HG03175 (cell line): ENCODE measurements around the gene SDHAF1.
"Not testable (repeated sequence)": the region's sequence is repeated elsewhere in the genome, so short reads cannot be mapped to it uniquely, and the experiment has no call there.

Source experiments
- ATAC-seq: cut with Tn5 transposase; IDR thresholded peaks from one replicate; pipeline ENCODE4 v1.9.1; 2021; ENCODE audit warnings: mild to moderate bottlenecking, moderate library complexity; ENCODE audit not compliant: unreplicated experiment

SDHAF1 gene

GRCh38 chr19:36014012-36014924, 19.3 kb downstream of the SDHAF1 start, which contains the start of gene ALKBH6:
Gene ALKBH6, minus strand, starts transcription at chr19:36014213. Its CDS starts 816 bp downstream, at chr19:36013397.
- peak; percentile 98 for ATAC-seq

- no peak for ATAC-seq
Observed at GRCh38 chr19:36019061-36019670, 24.2 kb downstream of the SDHAF1 start.

GRCh38 chr19:36023432-36023831, 28.4 kb downstream of the SDHAF1 start:
- no peak for ATAC-seq

GRCh38 chr19:36025541-36025940, 30.6 kb downstream of the SDHAF1 start:
- no peak for ATAC-seq

- ATAC-seq: no peak
Observed at GRCh38 chr19:36026091-36026876, 31.3 kb downstream of the SDHAF1 start.

- ATAC-seq: no peak
Observed at GRCh38 chr19:36027696-36028095, 32.7 kb downstream of the SDHAF1 start.

- ATAC-seq: no peak
Observed at GRCh38 chr19:36028313-36029041, 33.5 kb downstream of the SDHAF1 start.

GRCh38 chr19:36030264-36031148, 35.5 kb downstream of the SDHAF1 start:
- no peak for ATAC-seq

- ATAC-seq: no peak
Observed at GRCh38 chr19:36031308-36031707, 36.3 kb downstream of the SDHAF1 start.

GRCh38 chr19:36032251-36033104, 37.5 kb downstream of the SDHAF1 start, which contains the start of gene CLIP3:
Gene CLIP3, minus strand, starts transcription at chr19:36032873. Its CDS starts 516 bp downstream, at chr19:36032357.
- no peak for ATAC-seq

GRCh38 chr19:36040495-36040894, 45.5 kb downstream of the SDHAF1 start:
- no peak for ATAC-seq

GRCh38 chr19:36041092-36041491, 46.1 kb downstream of the SDHAF1 start:
- not testable (repeated sequence) for ATAC-seq

GRCh38 chr19:36041831-36042230, 46.8 kb downstream of the SDHAF1 start:
- ATAC-seq: no peak

GRCh38 chr19:36043952-36044351, 49.0 kb downstream of the SDHAF1 start:
- no peak for ATAC-seq
